Measurements from ENCODE around the gene RPSA. TPM values are rescaled to one million over a fixed set of nuclear protein-coding genes. Genes with fewer than 3 reads are reported as not detected.
"Not testable (repeated sequence)": the region's sequence is repeated elsewhere in the genome, so short reads cannot be mapped to it uniquely, and the experiment has no call there.

RPSA gene
- total RNA-seq, 1 experiment from 2014 or later: 933 TPM

DNA sequence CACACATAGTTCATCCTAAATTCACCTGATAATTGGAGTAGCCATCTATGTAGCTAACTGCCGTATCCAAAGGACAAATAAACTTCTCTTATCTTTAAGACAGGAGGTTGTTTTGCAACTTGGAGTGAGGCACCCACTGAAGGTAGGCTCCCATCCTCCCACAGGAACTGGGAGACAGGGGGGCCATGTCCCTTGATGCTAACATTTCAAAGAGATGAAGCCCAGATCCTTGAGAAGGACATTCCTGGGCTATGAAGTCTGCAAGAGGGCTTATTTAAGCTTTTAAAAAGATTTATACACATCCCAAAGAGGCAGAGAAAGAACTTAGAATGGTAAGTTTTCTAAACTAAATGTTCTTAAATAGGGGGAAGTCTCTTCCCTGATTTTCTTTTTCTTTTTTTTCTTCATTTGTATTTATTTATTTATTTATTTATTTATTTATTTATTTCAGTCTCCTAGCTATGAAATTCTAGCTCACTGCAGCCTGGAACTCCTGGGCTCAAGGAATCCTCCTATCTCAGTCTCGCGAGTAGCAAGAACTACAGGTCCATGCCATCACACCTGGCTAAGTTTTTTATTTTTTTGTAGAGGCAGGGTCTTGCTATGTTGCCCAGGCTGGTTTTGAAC lies 48.2 kb downstream of the RPSA start:
- DNase-seq (ENCODE audit: low read depth): no peak

DNA sequence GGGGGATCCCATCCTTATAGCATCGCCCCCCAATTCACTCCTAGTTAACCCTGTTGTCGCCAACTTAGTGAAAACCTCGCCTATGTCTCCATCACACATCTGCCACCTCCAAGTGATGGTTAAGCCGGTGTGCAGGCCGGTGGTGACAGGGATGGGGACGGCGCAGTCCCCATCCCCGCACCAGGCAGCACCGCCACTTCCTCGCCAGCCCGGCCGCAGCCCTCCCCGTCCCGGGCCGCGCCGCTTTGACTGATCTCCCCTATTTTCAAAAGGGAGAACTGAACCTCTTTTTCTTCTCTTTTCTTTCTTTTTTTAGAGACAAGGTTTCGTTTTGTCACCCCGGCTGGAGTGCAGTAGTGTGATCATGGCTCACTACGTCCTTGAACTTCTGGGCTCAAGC lies 49.6 kb downstream of the RPSA start:
- DNase-seq (ENCODE audit: low read depth): no peak

DNA sequence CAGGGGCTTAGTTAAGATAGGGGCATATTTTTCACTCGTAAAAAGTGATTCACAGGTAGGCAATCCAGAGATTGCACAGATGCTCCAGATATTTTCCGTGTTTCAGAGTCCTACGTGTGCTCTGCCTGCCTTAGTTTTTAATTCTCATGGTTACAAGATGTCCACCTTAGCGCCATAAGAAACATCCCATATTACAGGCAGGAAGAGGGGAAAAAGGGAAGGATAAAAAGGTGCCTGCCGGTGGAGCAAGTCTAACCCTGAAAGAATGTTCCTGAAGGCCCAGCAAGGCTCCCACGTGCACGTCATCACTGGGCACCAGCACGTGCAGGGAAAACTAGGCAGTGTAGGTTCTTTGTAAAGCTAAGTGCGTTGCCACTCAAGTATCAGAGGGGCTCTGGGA lies 50.8 kb downstream of the RPSA start:
- DNase-seq (ENCODE audit: low read depth): no peak

DNA sequence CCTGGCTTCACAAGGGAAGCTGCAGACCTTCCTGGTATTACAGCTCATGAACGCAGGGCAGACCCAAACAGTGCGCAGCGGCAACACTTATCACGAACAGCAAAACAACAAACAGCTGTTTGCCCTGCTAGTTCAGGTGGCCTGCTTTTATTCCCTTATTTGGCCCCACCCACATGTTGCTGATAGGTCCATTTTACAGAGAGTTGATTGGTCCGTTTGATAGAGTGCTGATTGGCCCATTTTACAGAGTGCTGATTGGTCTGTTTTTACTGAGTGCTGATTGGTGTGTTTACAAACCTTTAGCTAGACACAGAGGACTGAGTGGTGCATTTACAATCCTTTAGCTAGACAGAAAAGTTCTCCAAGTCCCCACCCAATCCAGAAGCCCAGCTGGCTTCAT lies 52.1 kb downstream of the RPSA start:
- DNase-seq (ENCODE audit: low read depth): not testable (repeated sequence)

DNA sequence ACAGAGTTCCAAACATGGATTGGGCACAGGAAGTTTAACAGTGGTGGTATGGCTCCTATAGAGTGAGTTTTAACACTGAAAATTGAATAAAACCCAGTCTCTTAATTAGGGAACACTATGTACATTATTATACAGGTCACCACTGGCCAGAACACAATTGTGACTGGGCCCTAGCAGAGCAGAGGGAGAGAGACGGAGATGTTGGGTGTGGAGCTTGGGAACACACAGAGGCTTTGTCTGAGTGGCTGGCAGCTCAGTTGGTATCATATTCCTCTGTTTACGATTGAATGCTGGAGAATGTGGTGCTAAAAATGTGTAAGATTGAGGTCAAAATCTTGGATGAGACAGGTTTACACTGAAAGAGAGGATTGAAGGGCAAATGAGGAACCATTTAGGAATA lies 54.2 kb downstream of the RPSA start:
- DNase-seq (ENCODE audit: low read depth): no peak

Other genes starting within 250 kb of the RPSA start
- 0.12 and 0.59 TPM in 2 replicates for gene XIRP1, start 214.1 kb upstream of the RPSA start, total RNA-seq (2014; rRNA removed; shearing (Covaris generic))
- 0.02 TPM in 1 of 2 replicates, not detected in the other for gene CX3CR1, start 126.7 kb upstream of the RPSA start, total RNA-seq (2014; rRNA removed; shearing (Covaris generic))
- not detected in 2 replicates for gene CCR8, start 77.0 kb upstream of the RPSA start, total RNA-seq (2014; rRNA removed; shearing (Covaris generic))
- 20.6 and 26.4 TPM in 2 replicates for gene SLC25A38, start 23.4 kb upstream of the RPSA start, total RNA-seq (2014; rRNA removed; shearing (Covaris generic))
- gene MOBP, start 61.0 kb downstream of the RPSA start, total RNA-seq (2014; rRNA removed; shearing (Covaris generic)): not detected in 2 replicates